ENCODE results near the gene TMEM74B.
"Not testable (repeated sequence)": the region's sequence is repeated elsewhere in the genome, so short reads cannot be mapped to it uniquely, and the experiment has no call there.

Gene TMEM74B

DNA sequence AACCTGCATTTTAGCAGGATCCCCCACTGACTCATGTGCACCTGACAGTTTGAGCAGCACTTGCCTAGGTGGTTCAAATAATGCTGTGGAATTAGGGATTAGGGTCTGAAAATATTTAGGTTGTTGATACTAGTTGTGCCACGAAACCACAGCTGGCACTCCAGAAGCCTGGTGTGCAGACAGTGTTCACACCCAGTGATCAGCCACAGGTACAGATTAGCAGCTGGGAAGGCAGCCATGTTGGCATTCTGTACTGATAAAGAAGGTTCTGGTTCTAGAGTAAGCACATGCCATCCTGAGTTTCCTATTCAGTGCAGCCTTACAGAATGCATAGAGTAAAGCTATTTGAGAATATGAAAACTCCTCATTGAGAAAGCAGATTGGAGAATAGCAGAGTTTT is 30.1 kb downstream of the TMEM74B start:
- no peak for DNase-seq (ENCODE audit: low read depth, low spot score)
- no peak overlapping the region for H3K4me3 ChIP-seq (ENCODE audit: low read length)

DNA sequence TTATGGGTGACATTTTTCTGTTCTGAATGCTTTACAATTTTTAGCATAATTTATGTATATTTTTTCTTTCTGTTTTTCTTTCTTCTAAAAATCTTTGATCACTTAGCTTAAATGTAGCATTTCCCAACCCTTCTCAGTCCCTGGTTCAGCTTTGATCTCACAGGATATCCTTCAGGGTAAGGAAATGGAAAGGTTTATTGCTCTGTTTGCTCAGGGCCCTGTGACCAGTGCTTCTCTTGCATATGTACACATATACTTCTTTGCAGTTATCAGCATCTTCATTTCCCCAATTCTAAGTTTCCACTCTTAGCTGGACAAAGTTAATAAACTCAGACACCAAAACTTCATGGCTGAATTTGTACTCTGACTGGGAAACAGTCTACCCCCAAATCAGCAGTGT is 30.6 kb downstream of the TMEM74B start:
- H3K4me3 ChIP-seq (ENCODE audit: low read length), result no peak overlapping the region
- DNase-seq (ENCODE audit: low read depth, low spot score), result peak; percentile 9

DNA sequence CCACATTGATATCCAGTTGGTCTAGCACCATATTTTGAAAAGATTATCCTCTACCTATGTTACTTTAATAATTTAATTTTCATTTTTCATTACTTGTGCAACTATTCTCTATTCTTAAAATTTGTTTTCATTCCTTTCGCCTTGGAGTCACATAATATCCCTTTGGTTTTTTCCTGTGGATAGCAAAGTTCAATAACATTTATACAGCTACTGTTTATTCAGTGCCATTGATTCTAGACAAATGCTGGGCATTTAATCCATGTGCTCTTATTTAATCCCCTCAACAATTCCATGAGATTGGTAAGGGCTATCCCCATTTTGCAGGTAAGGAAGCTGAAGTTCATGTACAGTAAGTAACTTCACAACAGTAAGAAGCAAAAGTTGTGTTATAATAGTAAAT is 33.8 kb downstream of the TMEM74B start:
- DNase-seq (ENCODE audit: low read depth, low spot score), result no peak
- no peak overlapping the region for H3K4me3 ChIP-seq (ENCODE audit: low read length)

DNA sequence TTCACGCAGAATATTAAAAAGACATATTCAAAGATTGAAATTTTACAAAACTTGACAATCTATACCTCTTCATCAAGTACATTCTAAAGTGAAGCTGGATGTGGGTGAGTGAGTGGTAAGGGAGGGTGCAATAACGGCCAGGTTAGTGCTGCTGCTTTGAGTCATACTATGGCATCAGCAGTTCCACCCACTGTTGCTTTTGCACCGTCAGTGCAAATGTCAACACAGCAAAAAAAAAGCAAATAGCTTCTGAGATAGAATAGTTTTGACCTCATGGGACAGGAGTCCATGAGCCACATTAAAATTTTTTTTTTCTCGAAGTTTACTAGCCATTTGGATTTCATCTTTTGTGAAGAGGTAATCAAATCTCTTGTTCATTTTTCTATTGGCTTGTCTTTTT is 34.6 kb downstream of the TMEM74B start:
- no peak for DNase-seq (ENCODE audit: low read depth, low spot score)
- no peak overlapping the region for H3K4me3 ChIP-seq (ENCODE audit: low read length)

DNA sequence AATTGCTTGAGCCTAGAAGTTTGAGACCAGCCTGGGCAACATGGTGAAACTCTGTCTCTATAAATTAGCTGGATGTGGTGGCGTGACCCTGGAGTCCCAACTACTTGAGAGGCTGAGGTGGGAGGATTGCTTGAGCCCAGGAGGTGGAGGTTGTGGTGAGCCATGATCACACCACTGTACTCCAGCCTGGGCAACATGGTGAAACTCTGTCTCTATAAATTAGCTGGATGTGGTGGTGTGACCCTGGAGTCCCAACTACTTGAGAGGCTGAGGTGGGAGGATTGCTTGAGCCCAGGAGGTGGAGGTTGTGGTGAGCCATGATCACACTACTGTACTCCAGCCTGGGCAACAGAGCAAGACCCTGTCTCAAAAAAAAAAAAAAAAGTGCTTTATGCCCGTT is 35.0 kb downstream of the TMEM74B start:
- DNase-seq (ENCODE audit: low read depth, low spot score); H3K4me3 ChIP-seq (ENCODE audit: low read length): not testable (repeated sequence)

DNA sequence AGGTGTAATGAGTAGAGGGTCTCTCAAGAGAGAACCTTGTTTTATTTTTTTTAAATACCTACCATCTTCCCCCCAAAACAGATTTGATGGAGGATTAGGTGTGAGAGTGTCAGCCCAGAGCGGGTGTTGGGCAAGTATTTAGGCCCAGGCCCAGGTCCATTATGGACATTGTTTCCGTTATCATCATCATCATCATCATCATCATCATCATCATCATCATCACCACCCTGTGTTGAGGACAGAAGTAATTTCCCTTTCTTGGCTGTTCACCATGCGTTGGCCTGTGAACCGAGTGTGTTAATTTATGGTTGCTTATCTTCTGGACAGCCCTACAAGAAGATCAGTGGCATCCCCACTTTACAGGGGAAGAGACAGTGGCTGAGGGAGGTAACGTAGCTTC is 37.8 kb downstream of the TMEM74B start:
- no peak overlapping the region for H3K4me3 ChIP-seq (ENCODE audit: low read length)
- DNase-seq (ENCODE audit: low read depth, low spot score), result no peak

DNA sequence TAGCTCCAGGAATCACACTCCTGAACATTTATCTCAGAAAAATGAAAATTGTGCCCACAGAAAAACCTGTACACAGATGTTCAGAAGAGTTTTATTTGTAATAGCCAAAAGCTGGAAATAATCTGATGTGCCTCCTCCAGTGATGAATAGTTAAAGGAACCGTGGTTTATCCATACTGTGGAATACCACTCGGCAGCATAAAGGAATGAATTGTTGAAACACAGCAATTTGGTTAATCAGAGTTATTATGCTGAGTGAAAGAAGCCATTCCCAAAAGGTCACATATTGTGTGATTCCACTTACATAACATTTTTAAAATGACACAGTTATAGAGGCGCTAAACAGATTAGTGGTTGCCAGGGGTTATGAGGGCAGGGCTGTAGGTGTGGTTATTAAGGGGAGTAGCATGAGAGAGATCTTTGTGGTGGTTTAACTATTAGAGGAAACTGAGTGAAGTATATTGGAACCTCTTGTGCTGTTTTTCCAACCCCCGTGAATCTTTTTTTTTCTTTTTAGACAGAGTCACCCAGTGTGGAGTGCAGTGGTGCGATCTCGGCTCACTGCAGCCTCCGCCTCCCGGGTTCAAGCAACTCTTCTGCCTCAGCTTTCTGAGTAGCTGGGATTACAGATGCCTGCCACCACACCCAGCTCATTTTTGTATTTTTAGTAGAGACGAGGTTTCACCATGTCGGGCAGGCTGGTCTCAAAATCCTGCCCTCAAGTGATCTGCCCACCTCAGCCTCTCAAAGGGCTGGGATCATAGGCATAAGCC is 40.2 kb downstream of the TMEM74B start:
- no peak overlapping the region for H3K4me3 ChIP-seq (ENCODE audit: low read length)
- no peak for DNase-seq (ENCODE audit: low read depth, low spot score)

DNA sequence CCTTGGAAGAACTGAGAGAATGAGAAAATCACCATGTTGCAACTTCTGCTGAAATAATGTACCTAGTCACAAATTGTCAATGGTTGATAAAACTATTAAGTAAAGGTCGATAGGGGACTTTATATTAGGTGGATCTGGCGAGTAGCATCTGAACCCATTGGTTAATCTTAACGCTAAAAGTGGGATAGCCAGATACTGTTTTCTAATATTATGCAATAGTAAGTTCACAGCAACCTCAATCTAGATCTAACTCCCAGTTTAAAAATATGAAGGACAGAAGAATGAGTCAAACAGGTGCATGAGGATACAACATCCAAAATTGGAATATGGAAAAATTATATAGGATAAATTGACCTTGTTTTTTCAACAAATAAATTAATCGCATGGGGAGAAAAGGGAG is 47.5 kb downstream of the TMEM74B start:
- DNase-seq (ENCODE audit: low read depth, low spot score), result no peak
- H3K4me3 ChIP-seq (ENCODE audit: low read length), result no peak overlapping the region

DNA sequence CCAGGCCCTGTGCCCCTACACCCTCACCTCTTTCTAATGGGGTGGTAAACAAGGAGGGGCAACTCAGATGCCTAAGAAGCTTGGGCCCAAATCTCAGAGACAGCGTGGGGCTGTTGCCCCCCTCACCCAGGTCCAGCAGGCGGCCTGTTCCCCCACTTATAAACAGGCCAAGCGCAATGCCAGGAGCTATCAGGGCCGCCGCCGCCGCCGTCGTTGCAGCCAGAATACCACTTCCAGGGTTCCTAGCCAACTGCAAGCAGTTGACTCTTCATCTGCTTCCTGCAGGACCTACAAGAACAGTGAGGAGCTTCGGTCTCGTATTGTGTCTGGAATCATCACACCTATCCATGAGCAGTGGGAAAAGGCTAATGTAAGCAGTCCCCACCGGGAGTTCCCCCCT is 49.9 kb downstream of the TMEM74B start:
- DNase-seq (ENCODE audit: low read depth, low spot score), result no peak

DNA sequence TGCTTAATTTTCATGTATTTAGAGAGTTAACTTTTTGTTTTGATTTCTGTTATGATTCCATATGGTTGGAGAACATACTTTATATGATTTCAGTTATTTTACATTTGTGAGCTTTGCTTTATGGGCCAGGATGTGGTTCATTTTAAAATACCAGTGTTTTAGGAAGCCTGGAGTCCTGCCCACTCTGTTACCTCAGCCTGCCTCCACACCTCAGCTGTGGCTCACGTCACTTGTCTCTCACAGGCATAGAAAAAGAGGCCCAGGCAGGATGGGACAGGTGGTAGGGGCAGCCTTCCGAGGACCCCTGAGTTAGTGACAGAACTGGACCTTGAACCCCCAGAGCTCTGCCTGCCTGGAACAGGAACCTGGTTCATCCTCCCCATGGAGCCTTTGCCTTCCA is 50.4 kb downstream of the TMEM74B start:
- peak; percentile 55 for DNase-seq (ENCODE audit: low read depth, low spot score)
- no peak overlapping the region for H3K4me3 ChIP-seq (ENCODE audit: low read length)

More for the DNA sequence above, 49.9 kb downstream of the TMEM74B start:
- H3K4me3 ChIP-seq (ENCODE audit: low read length), result no peak overlapping the region

DNA sequence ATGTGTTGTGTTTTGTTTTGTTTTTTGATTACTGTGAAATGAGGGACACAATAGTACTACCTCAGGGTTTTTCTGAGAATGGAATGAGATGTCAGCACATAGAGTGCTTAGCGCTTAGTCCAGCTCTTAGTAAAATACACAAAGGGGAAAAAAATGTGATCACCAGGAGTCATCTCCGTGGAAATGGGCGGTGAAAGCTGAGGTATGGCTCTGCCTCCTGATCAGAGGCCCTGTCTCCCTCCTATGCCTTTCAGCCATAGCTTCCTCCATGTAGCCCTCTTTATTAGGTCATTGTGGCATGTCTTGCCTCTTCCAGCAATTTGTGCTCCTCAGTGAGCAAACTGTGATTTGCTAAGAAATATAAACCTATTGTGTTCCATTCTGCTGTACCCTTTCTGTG is 53.4 kb downstream of the TMEM74B start:
- no peak for DNase-seq (ENCODE audit: low read depth, low spot score)
- H3K4me3 ChIP-seq (ENCODE audit: low read length), result no peak overlapping the region

DNA sequence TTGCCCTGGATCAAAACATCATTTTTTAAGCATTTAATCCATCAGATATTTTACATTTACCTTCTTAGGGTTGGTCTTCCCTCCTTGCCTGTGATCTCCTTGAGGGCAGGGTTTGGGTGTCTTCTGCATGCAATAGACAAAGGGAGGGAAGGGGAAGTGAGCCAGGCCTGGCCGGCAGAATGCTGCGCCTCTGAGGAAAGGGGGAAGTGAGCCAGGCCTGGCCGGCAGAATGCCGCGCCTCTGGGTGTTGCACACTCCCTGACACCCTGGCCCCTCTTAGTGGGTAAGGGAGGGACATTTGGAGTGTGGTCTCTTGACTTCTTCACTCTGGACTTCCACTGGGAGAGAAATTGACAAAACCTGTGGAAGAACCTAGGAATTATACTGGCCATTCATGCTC is 53.9 kb downstream of the TMEM74B start:
- no peak overlapping the region for H3K4me3 ChIP-seq (ENCODE audit: low read length)
- DNase-seq (ENCODE audit: low read depth, low spot score), result no peak

Data from Jurkat, Clone E6-1 (cell line).